MCF 10A (cell line): Measurements from ENCODE around the gene RNASE9. TPM values are rescaled to one million over a fixed set of nuclear protein-coding genes. Genes with fewer than 3 reads are reported as not detected.

Experiments
- BruUV-seq: library from RNA; stranded (reverse); fragments of 400-500 nt; replicated peaks from 2 replicates; lab custom pipeline; 2021; lab: Mats Ljungman, UMichigan
- CTCF ChIA-PET: fragments of 300-600 bp; sonication (Branson Sonifier 250); formaldehyde crosslinking; extraction: SDS; loops from one replicate; lab custom pipeline; 2021; ENCODE audit warnings: antibody characterized with exemption, inconsistent platforms; lab: Yijun Ruan, JAX
- POLR2A ChIA-PET: fragments of 300-600, 350-650 bp; sonication (Branson Sonifier 250); formaldehyde crosslinking; extraction: SDS; loops from one replicate; lab custom pipeline; 2020; ENCODE audit warnings: antibody characterized with exemption, inconsistent platforms; lab: Yijun Ruan, JAX
- DNase-seq: peaks from one replicate; pipeline ENCODE4 v3.0.0-alpha.2; 2018; ENCODE audit not compliant: unreplicated experiment
- H3K27ac Mint-ChIP-seq: one replicate; pipeline ENCODE4 v1.8.0; 2022; ENCODE audit warnings: mild to moderate bottlenecking, low read depth, mixed read lengths; ENCODE audit not compliant: unreplicated experiment
- H3K27me3 Mint-ChIP-seq: one replicate; pipeline ENCODE4 v1.8.0; 2022; ENCODE audit warnings: mixed read lengths; ENCODE audit not compliant: insufficient read depth, unreplicated experiment
- H3K36me3 Mint-ChIP-seq: one replicate; pipeline ENCODE4 v1.8.0; 2022; ENCODE audit warnings: mild to moderate bottlenecking, moderate library complexity, mixed read lengths; ENCODE audit not compliant: insufficient read depth, unreplicated experiment
- H3K4me1 Mint-ChIP-seq: one replicate; pipeline ENCODE4 v1.8.0; 2022; ENCODE audit warnings: mixed read lengths; ENCODE audit not compliant: insufficient read depth, unreplicated experiment
- H3K4me3 Mint-ChIP-seq: one replicate; pipeline ENCODE4 v1.8.0; 2022; ENCODE audit warnings: mild to moderate bottlenecking, moderate library complexity, mixed read lengths; ENCODE audit not compliant: unreplicated experiment
- H3K9me3 Mint-ChIP-seq: one replicate; pipeline ENCODE4 v1.8.0; 2022; ENCODE audit warnings: mixed read lengths; ENCODE audit not compliant: unreplicated experiment
- CTCF ChIP-seq: fragments of 200-600 bp; IDR thresholded peaks from one replicate; pipeline ENCODE4 v1.8.0; 2022; ENCODE audit warnings: antibody characterized with exemption, mild to moderate bottlenecking; ENCODE audit not compliant: unreplicated experiment
- intact Hi-C: fragments of 100-400 bp; cut with micrococcal nuclease; formaldehyde crosslinking; loops from 2 replicates; pipeline ENCODE4 v1.14.1; 2022
- total RNA-seq: library from RNA; stranded (reverse); gene quantifications from 2 replicates; pipeline ENCODE4 v1.2.3, GENCODE V29; 2022

Gene RNASE9
- total RNA-seq, 1 experiment from 2014 or later, result not detected

GRCh38 chr14:20563971-20564370 lies 3.1 kb upstream of the RNASE9 start:
- H3K9me3 Mint-ChIP-seq, result no peaks in the 10 kb centered on the region
- no TSS peak for BruUV-seq
- intact Hi-C loops, result no loop called here
- ChIA-PET POLR2A (no interaction called here), CTCF (interaction anchor here (0.6 kb wide), 1 partner anchor 25 kb away, joined by 3 read pairs; no protein-coding TSS in a partner anchor)
- H3K4me1 Mint-ChIP-seq, result no peaks in the 10 kb centered on the region
- TF ChIP-seq CTCF, result no peak
- H3K27ac Mint-ChIP-seq, result no peak overlapping the region
- DNase-seq, result no peak
- no peaks in the 10 kb centered on the region for H3K27me3 Mint-ChIP-seq
- no peak overlapping the region for H3K4me3 Mint-ChIP-seq
- no peaks in the 10 kb centered on the region for H3K36me3 Mint-ChIP-seq

- no peak overlapping the region for H3K27ac Mint-ChIP-seq
- BruUV-seq, result no TSS peak
- H3K36me3 Mint-ChIP-seq, result no peaks in the 10 kb centered on the region
- H3K27me3 Mint-ChIP-seq, result no peaks in the 10 kb centered on the region
- ChIA-PET CTCF (no interaction called here), POLR2A (no interaction called here)
- no peaks in the 10 kb centered on the region for H3K4me1 Mint-ChIP-seq
- intact Hi-C loops, result no loop called here
- no peak for DNase-seq
- no peak for TF ChIP-seq CTCF
- no peaks in the 10 kb centered on the region for H3K9me3 Mint-ChIP-seq
- H3K4me3 Mint-ChIP-seq, result no peak overlapping the region
Measured at GRCh38 chr14:20559461-20559904, 1.4 kb downstream of the RNASE9 start.

GRCh38 chr14:20557212-20557542 lies 3.7 kb downstream of the RNASE9 start:
- no peak for TF ChIP-seq CTCF
- no peaks in the 10 kb centered on the region for H3K27me3 Mint-ChIP-seq
- no peak for DNase-seq
- CTCF ChIA-PET, result interaction anchor here (1.6 to 1.9 kb wide), 2 partner anchors 9 to 27 kb away, joined by 3 to 7 read pairs; no protein-coding TSS in a partner anchor
- intact Hi-C loops, result no loop called here
- H3K36me3 Mint-ChIP-seq, result no peaks in the 10 kb centered on the region
- POLR2A ChIA-PET, result interaction anchor here (1.0 kb wide), 1 partner anchor 88 kb away, joined by 3 read pairs; the partner anchor contains the start of gene PNP
- no peaks in the 10 kb centered on the region for H3K9me3 Mint-ChIP-seq
- H3K4me1 Mint-ChIP-seq, result no peaks in the 10 kb centered on the region
- no TSS peak for BruUV-seq
- H3K27ac Mint-ChIP-seq, result no peak overlapping the region
- no peak overlapping the region for H3K4me3 Mint-ChIP-seq

GRCh38 chr14:20556500-20557211 lies 4.2 kb downstream of the RNASE9 start:
- ChIA-PET CTCF (interaction anchor here (1.6 to 1.9 kb wide), 2 partner anchors 8 to 26 kb away, joined by 3 to 7 read pairs; no protein-coding TSS in a partner anchor), POLR2A (interaction anchor here (1.0 kb wide), 1 partner anchor 87 kb away, joined by 3 read pairs; the partner anchor contains the start of gene PNP)
- DNase-seq, result peak; percentile 6
- intact Hi-C loops, result no loop called here
- no peaks in the 10 kb centered on the region for H3K4me1 Mint-ChIP-seq
- TF ChIP-seq CTCF, result no peak
- no peak overlapping the region for H3K4me3 Mint-ChIP-seq
- H3K27ac Mint-ChIP-seq, result no peak overlapping the region
- H3K27me3 Mint-ChIP-seq, result no peaks in the 10 kb centered on the region
- no peaks in the 10 kb centered on the region for H3K36me3 Mint-ChIP-seq
- BruUV-seq, result no TSS peak
- H3K9me3 Mint-ChIP-seq, result no peaks in the 10 kb centered on the region
